ENCODE data around the gene PHF12.

PHF12 gene

DNA sequence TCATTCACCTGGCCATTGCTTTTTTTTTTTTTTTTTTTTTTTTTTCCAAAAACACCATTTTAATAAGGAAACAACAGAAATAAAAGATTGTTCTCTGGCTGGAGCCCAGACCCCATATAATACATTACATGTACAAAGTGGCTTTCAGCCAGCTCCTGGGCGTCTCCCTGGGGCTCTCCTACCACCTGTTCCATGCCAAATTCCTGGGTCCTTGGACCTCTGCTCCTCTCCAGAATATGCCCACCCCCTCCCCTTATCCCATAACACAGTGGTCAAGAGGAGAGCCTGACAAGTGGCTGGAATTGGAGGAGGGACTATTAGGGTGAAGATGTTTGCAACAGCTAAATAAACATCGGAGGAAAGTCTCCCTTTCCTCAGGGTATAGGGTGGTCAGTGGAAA is 3.6 kb upstream of the PHF12 start:
- TF ChIP-seq TOX (CRISPR knock-in tag; IDR thresholded peaks at IDR 0.05; ENCODE audit: borderline replicate concordance) (no peak), ESRRG (CRISPR knock-in tag; IDR thresholded peaks at IDR 0.05) (no peak), ZFP30 (CRISPR knock-in tag; IDR thresholded peaks at IDR 0.05) (no peak), ZNF8 (CRISPR knock-in tag; IDR thresholded peaks at IDR 0.05) (no peak), ZNF70 (CRISPR knock-in tag; IDR thresholded peaks at IDR 0.05) (no peak), TCF4 (CRISPR knock-in tag; IDR thresholded peaks at IDR 0.05; ENCODE audit: borderline replicate concordance) (no peak), CSDC2 (CRISPR knock-in tag; IDR thresholded peaks at IDR 0.05) (no peak)
- TF ChIP-seq, protein P1, sequence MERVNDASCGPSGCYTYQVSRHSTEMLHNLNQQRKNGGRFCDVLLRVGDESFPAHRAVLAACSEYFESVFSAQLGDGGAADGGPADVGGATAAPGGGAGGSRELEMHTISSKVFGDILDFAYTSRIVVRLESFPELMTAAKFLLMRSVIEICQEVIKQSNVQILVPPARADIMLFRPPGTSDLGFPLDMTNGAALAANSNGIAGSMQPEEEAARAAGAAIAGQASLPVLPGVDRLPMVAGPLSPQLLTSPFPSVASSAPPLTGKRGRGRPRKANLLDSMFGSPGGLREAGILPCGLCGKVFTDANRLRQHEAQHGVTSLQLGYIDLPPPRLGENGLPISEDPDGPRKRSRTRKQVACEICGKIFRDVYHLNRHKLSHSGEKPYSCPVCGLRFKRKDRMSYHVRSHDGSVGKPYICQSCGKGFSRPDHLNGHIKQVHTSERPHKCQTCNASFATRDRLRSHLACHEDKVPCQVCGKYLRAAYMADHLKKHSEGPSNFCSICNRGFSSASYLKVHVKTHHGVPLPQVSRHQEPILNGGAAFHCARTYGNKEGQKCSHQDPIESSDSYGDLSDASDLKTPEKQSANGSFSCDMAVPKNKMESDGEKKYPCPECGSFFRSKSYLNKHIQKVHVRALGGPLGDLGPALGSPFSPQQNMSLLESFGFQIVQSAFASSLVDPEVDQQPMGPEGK (CRISPR knock-in tag; IDR thresholded peaks at IDR 0.05; ENCODE audit: borderline replicate concordance), result no peak
- ATAC-seq, result no peak

DNA sequence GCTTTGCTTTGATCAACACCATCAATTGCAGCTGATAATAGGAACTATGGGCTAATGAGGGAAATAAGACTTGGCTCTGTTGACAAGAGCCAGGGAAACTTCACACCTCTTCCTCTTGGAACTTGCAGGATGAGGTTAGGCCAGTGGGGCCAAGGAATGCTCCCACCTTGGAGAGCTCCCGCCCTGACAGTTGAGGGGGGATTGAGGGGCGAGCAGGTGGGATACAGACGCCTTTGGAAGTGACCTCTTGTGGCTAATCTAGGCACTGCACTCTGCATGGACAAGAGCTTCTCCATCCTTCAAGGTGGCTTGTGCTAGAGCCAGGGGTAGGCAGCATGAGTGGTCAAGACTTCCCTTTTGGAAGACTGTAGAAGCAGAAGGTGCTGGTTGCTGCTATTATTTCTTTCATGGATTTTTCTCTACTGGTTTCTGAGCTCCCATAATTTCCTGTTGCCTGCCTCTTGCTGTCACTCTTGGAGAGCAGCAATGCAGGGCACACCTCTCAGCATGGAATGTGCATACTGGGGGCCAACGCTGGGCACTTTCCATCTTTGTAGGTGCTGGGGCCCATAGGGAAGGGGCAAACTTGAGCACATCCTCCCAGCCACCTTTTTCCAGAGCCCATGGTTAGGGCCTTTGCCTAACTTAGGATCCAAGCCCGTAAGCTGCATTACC is 2.3 kb upstream of the PHF12 start:
- no peak for ATAC-seq
- TF ChIP-seq PPARA (CRISPR knock-in tag; IDR thresholded peaks at IDR 0.05; ENCODE audit: borderline replicate concordance), result no peak
- no peak for TF ChIP-seq TCF4 (CRISPR knock-in tag; IDR thresholded peaks at IDR 0.05; ENCODE audit: borderline replicate concordance)
- TF ChIP-seq ZNF8 (CRISPR knock-in tag; IDR thresholded peaks at IDR 0.05), result no peak
- TF ChIP-seq, protein P1 (CRISPR knock-in tag; IDR thresholded peaks at IDR 0.05; ENCODE audit: borderline replicate concordance), result no peak
- no peak for TF ChIP-seq ZNF70 (CRISPR knock-in tag; IDR thresholded peaks at IDR 0.05)
- no peak for TF ChIP-seq ZFP30 (CRISPR knock-in tag; IDR thresholded peaks at IDR 0.05)
- TF ChIP-seq, protein P2, sequence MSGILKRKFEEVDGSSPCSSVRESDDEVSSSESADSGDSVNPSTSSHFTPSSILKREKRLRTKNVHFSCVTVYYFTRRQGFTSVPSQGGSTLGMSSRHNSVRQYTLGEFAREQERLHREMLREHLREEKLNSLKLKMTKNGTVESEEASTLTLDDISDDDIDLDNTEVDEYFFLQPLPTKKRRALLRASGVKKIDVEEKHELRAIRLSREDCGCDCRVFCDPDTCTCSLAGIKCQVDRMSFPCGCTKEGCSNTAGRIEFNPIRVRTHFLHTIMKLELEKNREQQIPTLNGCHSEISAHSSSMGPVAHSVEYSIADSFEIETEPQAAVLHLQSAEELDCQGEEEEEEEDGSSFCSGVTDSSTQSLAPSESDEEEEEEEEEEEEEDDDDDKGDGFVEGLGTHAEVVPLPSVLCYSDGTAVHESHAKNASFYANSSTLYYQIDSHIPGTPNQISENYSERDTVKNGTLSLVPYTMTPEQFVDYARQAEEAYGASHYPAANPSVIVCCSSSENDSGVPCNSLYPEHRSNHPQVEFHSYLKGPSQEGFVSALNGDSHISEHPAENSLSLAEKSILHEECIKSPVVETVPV (CRISPR knock-in tag; IDR thresholded peaks at IDR 0.05), result no peak
- TF ChIP-seq TOX (CRISPR knock-in tag; IDR thresholded peaks at IDR 0.05; ENCODE audit: borderline replicate concordance), result no peak
- no peak for TF ChIP-seq ZC3H10 (CRISPR knock-in tag; IDR thresholded peaks at IDR 0.05)
- TF ChIP-seq, protein P3, sequence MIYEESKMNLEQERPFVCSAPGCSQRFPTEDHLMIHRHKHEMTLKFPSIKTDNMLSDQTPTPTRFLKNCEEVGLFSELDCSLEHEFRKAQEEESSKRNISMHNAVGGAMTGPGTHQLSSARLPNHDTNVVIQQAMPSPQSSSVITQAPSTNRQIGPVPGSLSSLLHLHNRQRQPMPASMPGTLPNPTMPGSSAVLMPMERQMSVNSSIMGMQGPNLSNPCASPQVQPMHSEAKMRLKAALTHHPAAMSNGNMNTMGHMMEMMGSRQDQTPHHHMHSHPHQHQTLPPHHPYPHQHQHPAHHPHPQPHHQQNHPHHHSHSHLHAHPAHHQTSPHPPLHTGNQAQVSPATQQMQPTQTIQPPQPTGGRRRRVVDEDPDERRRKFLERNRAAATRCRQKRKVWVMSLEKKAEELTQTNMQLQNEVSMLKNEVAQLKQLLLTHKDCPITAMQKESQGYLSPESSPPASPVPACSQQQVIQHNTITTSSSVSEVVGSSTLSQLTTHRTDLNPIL (CRISPR knock-in tag; IDR thresholded peaks at IDR 0.05; ENCODE audit: low read depth), result no peak
- no peak for TF ChIP-seq ESRRG (CRISPR knock-in tag; IDR thresholded peaks at IDR 0.05)
- TF ChIP-seq, protein P4, sequence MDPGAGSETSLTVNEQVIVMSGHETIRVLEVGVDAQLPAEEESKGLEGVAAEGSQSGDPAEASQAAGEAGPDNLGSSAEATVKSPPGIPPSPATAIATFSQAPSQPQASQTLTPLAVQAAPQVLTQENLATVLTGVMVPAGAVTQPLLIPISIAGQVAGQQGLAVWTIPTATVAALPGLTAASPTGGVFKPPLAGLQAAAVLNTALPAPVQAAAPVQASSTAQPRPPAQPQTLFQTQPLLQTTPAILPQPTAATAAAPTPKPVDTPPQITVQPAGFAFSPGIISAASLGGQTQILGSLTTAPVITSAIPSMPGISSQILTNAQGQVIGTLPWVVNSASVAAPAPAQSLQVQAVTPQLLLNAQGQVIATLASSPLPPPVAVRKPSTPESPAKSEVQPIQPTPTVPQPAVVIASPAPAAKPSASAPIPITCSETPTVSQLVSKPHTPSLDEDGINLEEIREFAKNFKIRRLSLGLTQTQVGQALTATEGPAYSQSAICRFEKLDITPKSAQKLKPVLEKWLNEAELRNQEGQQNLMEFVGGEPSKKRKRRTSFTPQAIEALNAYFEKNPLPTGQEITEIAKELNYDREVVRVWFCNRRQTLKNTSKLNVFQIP (CRISPR knock-in tag; IDR thresholded peaks at IDR 0.05; ENCODE audit: borderline replicate concordance, low read depth), result no peak
- no peak for TF ChIP-seq BACH2 (CRISPR knock-in tag; IDR thresholded peaks at IDR 0.05; ENCODE audit: borderline replicate concordance)
- no peak for TF ChIP-seq RARB (CRISPR knock-in tag; IDR thresholded peaks at IDR 0.05)
- no peak for TF ChIP-seq SNAI2 (CRISPR knock-in tag; IDR thresholded peaks at IDR 0.05)
- TF ChIP-seq, protein P5, sequence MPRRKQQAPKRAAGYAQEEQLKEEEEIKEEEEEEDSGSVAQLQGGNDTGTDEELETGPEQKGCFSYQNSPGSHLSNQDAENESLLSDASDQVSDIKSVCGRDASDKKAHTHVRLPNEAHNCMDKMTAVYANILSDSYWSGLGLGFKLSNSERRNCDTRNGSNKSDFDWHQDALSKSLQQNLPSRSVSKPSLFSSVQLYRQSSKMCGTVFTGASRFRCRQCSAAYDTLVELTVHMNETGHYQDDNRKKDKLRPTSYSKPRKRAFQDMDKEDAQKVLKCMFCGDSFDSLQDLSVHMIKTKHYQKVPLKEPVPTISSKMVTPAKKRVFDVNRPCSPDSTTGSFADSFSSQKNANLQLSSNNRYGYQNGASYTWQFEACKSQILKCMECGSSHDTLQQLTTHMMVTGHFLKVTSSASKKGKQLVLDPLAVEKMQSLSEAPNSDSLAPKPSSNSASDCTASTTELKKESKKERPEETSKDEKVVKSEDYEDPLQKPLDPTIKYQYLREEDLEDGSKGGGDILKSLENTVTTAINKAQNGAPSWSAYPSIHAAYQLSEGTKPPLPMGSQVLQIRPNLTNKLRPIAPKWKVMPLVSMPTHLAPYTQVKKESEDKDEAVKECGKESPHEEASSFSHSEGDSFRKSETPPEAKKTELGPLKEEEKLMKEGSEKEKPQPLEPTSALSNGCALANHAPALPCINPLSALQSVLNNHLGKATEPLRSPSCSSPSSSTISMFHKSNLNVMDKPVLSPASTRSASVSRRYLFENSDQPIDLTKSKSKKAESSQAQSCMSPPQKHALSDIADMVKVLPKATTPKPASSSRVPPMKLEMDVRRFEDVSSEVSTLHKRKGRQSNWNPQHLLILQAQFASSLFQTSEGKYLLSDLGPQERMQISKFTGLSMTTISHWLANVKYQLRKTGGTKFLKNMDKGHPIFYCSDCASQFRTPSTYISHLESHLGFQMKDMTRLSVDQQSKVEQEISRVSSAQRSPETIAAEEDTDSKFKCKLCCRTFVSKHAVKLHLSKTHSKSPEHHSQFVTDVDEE (CRISPR knock-in tag; IDR thresholded peaks at IDR 0.05), result no peak
- no peak for TF ChIP-seq ZFP3 (CRISPR knock-in tag; IDR thresholded peaks at IDR 0.05)
- no peak for TF ChIP-seq ISL1 (CRISPR knock-in tag; IDR thresholded peaks at IDR 0.05)
- no peak for TF ChIP-seq OSR1 (CRISPR knock-in tag; IDR thresholded peaks at IDR 0.05)
